ENCODE results near the gene TSHZ2. TPM values are rescaled to one million over a fixed set of nuclear protein-coding genes. Genes with fewer than 3 reads are reported as not detected.

The TSHZ2 gene
- total and polyA plus RNA-seq, 9 donors = 7.3 to 23.1 (median 12.5) TPM

DNA sequence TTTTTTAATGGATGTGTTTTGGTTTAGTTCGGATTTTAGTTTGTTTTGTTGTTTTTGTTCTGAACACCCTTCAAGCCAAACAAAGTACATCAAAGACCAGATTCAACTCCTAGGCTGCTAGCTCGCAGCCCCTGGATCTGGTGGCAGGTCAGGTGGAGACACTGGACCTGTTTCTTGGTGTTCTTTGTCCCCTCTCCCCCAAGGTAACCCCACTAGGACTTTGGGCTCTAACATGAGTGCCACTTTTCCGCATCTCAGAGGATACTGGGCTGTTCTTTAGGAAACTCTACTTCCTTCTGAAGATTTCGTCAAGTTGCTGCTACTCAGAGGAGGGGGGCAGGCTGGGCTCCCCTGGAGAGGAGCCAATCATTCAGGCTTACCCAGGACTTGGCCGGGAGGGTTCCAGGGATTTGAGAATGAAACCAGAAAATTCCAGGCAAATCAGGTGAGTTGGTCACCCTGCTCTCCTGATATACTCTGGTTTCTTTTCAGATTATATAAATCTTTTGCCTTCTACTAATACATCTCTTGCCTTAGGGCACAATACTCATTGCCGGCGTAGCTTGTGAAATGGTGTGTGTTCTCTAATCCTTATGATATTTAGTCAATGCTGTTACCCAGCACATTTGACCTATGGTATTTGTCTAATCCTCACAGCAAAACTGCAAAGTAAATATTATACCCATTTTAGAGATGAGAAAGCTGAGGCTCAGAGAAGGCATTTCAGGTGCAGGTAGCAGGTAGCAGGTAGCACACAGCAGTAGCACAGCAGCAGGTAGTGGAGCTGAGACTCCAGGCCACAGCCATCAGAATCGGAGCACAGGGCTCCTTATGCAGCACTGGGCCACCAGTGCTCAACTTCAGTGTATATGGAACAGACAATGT, 291.6 kb downstream of the TSHZ2 start:
- 73% methylated on average over 4 of the region's 8 CpGs for WGBS (ENCODE audit: insufficient coverage)
- Histone ChIP-seq H3K4me1 (ENCODE audit: control insufficient read depth, insufficient read depth, low read length) (no peaks in the 10 kb centered on the region), H3K27me3 (ENCODE audit: control insufficient read depth, insufficient read depth, low read length) (peaks cover 2% of the 10 kb centered on the region), H3K36me3 (ENCODE audit: control insufficient read depth, insufficient read depth, low read length) (no peaks in the 10 kb centered on the region), H3K27ac (ENCODE audit: low read length) (no peak overlapping the region), H3K4me3 (ENCODE audit: low read length) (no peak overlapping the region), H3K9me3 (replicated peaks; ENCODE audit: control insufficient read depth, low read depth, low read length) (no peaks in the 10 kb centered on the region)
- DNase-seq = no peak

GRCh38 chr20:53264604-53265003, 292.4 kb downstream of the TSHZ2 start:
- H3K27me3 ChIP-seq (ENCODE audit: control insufficient read depth, insufficient read depth, low read length) = peaks cover 2% of the 10 kb centered on the region
- H3K27ac ChIP-seq (ENCODE audit: low read length) = no peak overlapping the region
- no peaks in the 10 kb centered on the region for H3K4me1 ChIP-seq (ENCODE audit: control insufficient read depth, insufficient read depth, low read length)
- no peaks in the 10 kb centered on the region for H3K36me3 ChIP-seq (ENCODE audit: control insufficient read depth, insufficient read depth, low read length)
- 73% methylated on average over 2 of the region's 3 CpGs for WGBS (ENCODE audit: insufficient coverage)
- no peak for DNase-seq
- H3K4me3 ChIP-seq (ENCODE audit: low read length) = no peak overlapping the region
- no peaks in the 10 kb centered on the region for H3K9me3 ChIP-seq (replicated peaks; ENCODE audit: control insufficient read depth, low read depth, low read length)

- H3K36me3 ChIP-seq (ENCODE audit: control insufficient read depth, insufficient read depth, low read length) = no peaks in the 10 kb centered on the region
- no peak overlapping the region for H3K4me3 ChIP-seq (ENCODE audit: low read length)
- 100% methylated on average over 1 of the region's 8 CpGs for whole genome bisulfite sequencing (ENCODE audit: insufficient coverage)
- no peaks in the 10 kb centered on the region for H3K4me1 ChIP-seq (ENCODE audit: control insufficient read depth, insufficient read depth, low read length)
- DNase-seq = no peak
- peaks cover 2% of the 10 kb centered on the region for H3K27me3 ChIP-seq (ENCODE audit: control insufficient read depth, insufficient read depth, low read length)
- H3K27ac ChIP-seq (ENCODE audit: low read length) = no peak overlapping the region
- H3K9me3 ChIP-seq (replicated peaks; ENCODE audit: control insufficient read depth, low read depth, low read length) = no peaks in the 10 kb centered on the region
These were observed 293.2 kb downstream of the TSHZ2 start for GRCh38 chr20:53265304-53265875.

GRCh38 chr20:53269380-53269779, 297.2 kb downstream of the TSHZ2 start:
- H3K27ac ChIP-seq (ENCODE audit: low read length) = no peak overlapping the region
- WGBS (ENCODE audit: insufficient coverage) = no CpG with 5 or more reads among the region's 2 CpGs
- H3K27me3 ChIP-seq (ENCODE audit: control insufficient read depth, insufficient read depth, low read length) = peaks cover 2% of the 10 kb centered on the region
- no peaks in the 10 kb centered on the region for H3K9me3 ChIP-seq (replicated peaks; ENCODE audit: control insufficient read depth, low read depth, low read length)
- H3K4me1 ChIP-seq (ENCODE audit: control insufficient read depth, insufficient read depth, low read length) = no peaks in the 10 kb centered on the region
- H3K4me3 ChIP-seq (ENCODE audit: low read length) = no peak overlapping the region
- no peak for DNase-seq
- no peaks in the 10 kb centered on the region for H3K36me3 ChIP-seq (ENCODE audit: control insufficient read depth, insufficient read depth, low read length)

DNA sequence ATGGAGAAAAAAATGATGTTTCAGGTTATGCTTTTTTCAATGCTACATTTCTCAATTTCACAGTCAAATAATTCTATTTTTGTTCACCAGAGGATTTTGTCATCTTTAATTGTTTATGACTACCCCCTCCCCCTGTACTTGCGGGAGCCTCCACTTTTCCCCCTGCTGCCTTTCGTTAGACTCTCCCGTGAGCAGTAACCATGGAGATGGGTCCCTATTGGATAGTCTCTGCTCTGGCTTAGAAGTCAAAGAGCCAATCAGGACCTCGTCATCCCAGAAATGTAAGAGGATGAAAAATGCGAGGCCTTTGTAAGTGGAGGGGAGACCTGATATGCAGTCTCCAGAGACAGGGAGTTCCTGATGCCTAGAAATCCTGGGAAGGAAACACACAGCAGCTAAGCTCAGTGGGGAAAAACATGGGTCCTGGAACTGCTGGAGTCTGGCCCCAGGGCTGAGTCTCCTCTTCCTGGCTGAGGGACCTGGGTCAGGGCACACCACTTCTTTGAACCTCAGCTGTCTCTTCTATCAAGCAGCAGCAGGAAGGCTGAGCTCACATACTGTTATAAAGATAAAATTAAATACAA, 298.7 kb downstream of the TSHZ2 start:
- H3K36me3 ChIP-seq (ENCODE audit: control insufficient read depth, insufficient read depth, low read length) = no peaks in the 10 kb centered on the region
- no peak overlapping the region for H3K4me3 ChIP-seq (ENCODE audit: low read length)
- 52% methylated on average over 3 of the region's 5 CpGs for WGBS (ENCODE audit: insufficient coverage)
- H3K27ac ChIP-seq (ENCODE audit: low read length) = no peak overlapping the region
- H3K27me3 ChIP-seq (ENCODE audit: control insufficient read depth, insufficient read depth, low read length) = no peaks in the 10 kb centered on the region
- DNase-seq = peak; percentile 23
- H3K9me3 ChIP-seq (replicated peaks; ENCODE audit: control insufficient read depth, low read depth, low read length) = no peaks in the 10 kb centered on the region
- no peaks in the 10 kb centered on the region for H3K4me1 ChIP-seq (ENCODE audit: control insufficient read depth, insufficient read depth, low read length)

- 91% methylated on average over 5 of the region's 5 CpGs for WGBS (ENCODE audit: insufficient coverage)
- DNase-seq = no peak
- no peak overlapping the region for H3K4me3 ChIP-seq (ENCODE audit: low read length)
- no peaks in the 10 kb centered on the region for H3K27me3 ChIP-seq (ENCODE audit: control insufficient read depth, insufficient read depth, low read length)
- no peaks in the 10 kb centered on the region for H3K9me3 ChIP-seq (replicated peaks; ENCODE audit: control insufficient read depth, low read depth, low read length)
- H3K36me3 ChIP-seq (ENCODE audit: control insufficient read depth, insufficient read depth, low read length) = no peaks in the 10 kb centered on the region
- no peak overlapping the region for H3K27ac ChIP-seq (ENCODE audit: low read length)
- peaks cover 9% of the 10 kb centered on the region for H3K4me1 ChIP-seq (ENCODE audit: control insufficient read depth, insufficient read depth, low read length)
These were observed 302.2 kb downstream of the TSHZ2 start for GRCh38 chr20:53274365-53274764.

GRCh38 chr20:53274807-53275206, 302.6 kb downstream of the TSHZ2 start:
- Histone ChIP-seq H3K36me3 (ENCODE audit: control insufficient read depth, insufficient read depth, low read length) (no peaks in the 10 kb centered on the region), H3K4me3 (ENCODE audit: low read length) (no peak overlapping the region), H3K4me1 (ENCODE audit: control insufficient read depth, insufficient read depth, low read length) (peaks cover 9% of the 10 kb centered on the region), H3K27ac (ENCODE audit: low read length) (no peak overlapping the region), H3K9me3 (replicated peaks; ENCODE audit: control insufficient read depth, low read depth, low read length) (no peaks in the 10 kb centered on the region), H3K27me3 (ENCODE audit: control insufficient read depth, insufficient read depth, low read length) (no peaks in the 10 kb centered on the region)
- 70% methylated on average over 2 of the region's 3 CpGs for WGBS (ENCODE audit: insufficient coverage)
- no peak for DNase-seq

DNA sequence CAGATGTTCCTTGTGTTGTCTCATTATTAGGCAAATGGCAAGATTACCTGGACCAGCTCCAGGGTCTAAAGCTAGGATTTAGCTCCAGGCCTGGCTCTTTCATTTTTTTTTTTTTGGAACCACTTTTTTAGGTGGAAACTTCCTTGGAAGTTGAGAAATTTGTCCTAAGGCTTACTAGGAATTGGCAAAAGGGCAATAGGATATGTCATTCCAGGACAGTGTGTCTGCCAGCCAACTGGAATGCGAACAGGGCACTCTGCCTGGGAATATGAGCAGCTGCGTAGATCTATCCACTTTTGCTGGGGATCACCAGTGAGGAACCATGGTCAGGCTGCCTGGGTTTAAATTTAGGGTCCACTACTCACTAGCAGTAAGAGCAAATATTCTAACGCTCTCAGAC, 304.0 kb downstream of the TSHZ2 start:
- Histone ChIP-seq H3K9me3 (replicated peaks; ENCODE audit: control insufficient read depth, low read depth, low read length) (no peaks in the 10 kb centered on the region), H3K4me3 (ENCODE audit: low read length) (no peak overlapping the region), H3K36me3 (ENCODE audit: control insufficient read depth, insufficient read depth, low read length) (no peaks in the 10 kb centered on the region), H3K27me3 (ENCODE audit: control insufficient read depth, insufficient read depth, low read length) (no peaks in the 10 kb centered on the region), H3K4me1 (ENCODE audit: control insufficient read depth, insufficient read depth, low read length) (peaks cover 9% of the 10 kb centered on the region), H3K27ac (ENCODE audit: low read length) (no peak overlapping the region)
- DNase-seq = peak; percentile 74
- 86% methylated on average over 1 of the region's 3 CpGs for WGBS (ENCODE audit: insufficient coverage)

- WGBS (ENCODE audit: insufficient coverage) = no CpG with 5 or more reads among the region's 1 CpG
- Histone ChIP-seq H3K9me3 (replicated peaks; ENCODE audit: control insufficient read depth, low read depth, low read length) (no peaks in the 10 kb centered on the region), H3K27me3 (ENCODE audit: control insufficient read depth, insufficient read depth, low read length) (no peaks in the 10 kb centered on the region)
These were observed 306.4 kb downstream of the TSHZ2 start for GRCh38 chr20:53278555-53278954.

DNA sequence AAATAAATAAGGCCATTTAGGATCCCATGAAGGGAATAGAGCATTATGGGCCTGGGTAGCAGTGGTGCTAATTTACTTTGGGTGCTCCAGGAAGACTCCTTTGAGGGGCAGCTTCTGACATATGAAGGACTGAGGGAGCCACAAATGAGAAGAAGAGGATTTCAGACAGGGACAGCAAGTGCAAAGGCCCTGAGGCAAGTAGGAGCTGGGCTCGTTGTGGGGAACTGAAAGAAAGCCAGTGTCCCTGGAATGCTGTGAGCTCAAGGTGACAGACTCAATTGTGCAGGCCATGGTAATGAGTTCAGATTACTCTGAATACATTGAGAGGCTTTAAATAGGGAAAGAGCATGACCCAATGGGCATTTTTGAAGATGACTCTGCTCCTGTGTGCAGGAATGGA, 307.6 kb downstream of the TSHZ2 start:
- peaks cover 9% of the 10 kb centered on the region for H3K4me1 ChIP-seq (ENCODE audit: control insufficient read depth, insufficient read depth, low read length)
- DNase-seq = no peak
- H3K27ac ChIP-seq (ENCODE audit: low read length) = no peak overlapping the region
- H3K27me3 ChIP-seq (ENCODE audit: control insufficient read depth, insufficient read depth, low read length) = no peaks in the 10 kb centered on the region
- no peaks in the 10 kb centered on the region for H3K9me3 ChIP-seq (replicated peaks; ENCODE audit: control insufficient read depth, low read depth, low read length)
- WGBS (ENCODE audit: insufficient coverage) = 81% methylated on average over 1 of the region's 1 CpG
- H3K4me3 ChIP-seq (ENCODE audit: low read length) = no peak overlapping the region
- no peaks in the 10 kb centered on the region for H3K36me3 ChIP-seq (ENCODE audit: control insufficient read depth, insufficient read depth, low read length)

More at GRCh38 chr20:53278555-53278954, 306.4 kb downstream of the TSHZ2 start:
- no peak overlapping the region for H3K4me3 ChIP-seq (ENCODE audit: low read length)
- H3K4me1 ChIP-seq (ENCODE audit: control insufficient read depth, insufficient read depth, low read length) = peaks cover 9% of the 10 kb centered on the region
- no peaks in the 10 kb centered on the region for H3K36me3 ChIP-seq (ENCODE audit: control insufficient read depth, insufficient read depth, low read length)
- H3K27ac ChIP-seq (ENCODE audit: low read length) = no peak overlapping the region
- no peak for DNase-seq
